Measurements from ENCODE around the gene RFC2. TPM values are rescaled to one million over a fixed set of nuclear protein-coding genes. Genes with fewer than 3 reads are reported as not detected.

Gene RFC2
- total RNA-seq, 2 experiments from 2014 or later = 77.4 to 79.2 TPM

GRCh38 chr7:74224511-74224832 lies 29.7 kb downstream of the RFC2 start:
- Histone ChIP-seq H3K9me3 (ENCODE audit: low read length) (no peaks in the 10 kb centered on the region), H3K27ac (ENCODE audit: low read depth, low read length, poor library complexity, severe bottlenecking) (no peak overlapping the region), H2AFZ (ENCODE audit: low read length) (no peak overlapping the region), H3K36me3 (ENCODE audit: insufficient read depth, low read length) (peaks cover 53% of the 10 kb centered on the region), H3K4me3 (ENCODE audit: low read depth, low read length, poor library complexity, severe bottlenecking) (no peak overlapping the region), H3K4me1 (ENCODE audit: insufficient read depth, low read length, poor library complexity, severe bottlenecking) (peaks cover 32% of the 10 kb centered on the region), H4K20me1 (ENCODE audit: insufficient read depth, low read length) (no peaks in the 10 kb centered on the region), H3K4me2 (ENCODE audit: low read length) (no peak overlapping the region), H3K79me2 (ENCODE audit: insufficient read depth, low read depth, low read length) (no peaks in the 10 kb centered on the region), H3K9me2 (ENCODE audit: insufficient read depth, low read length) (no peaks in the 10 kb centered on the region)
- no peak for TF ChIP-seq EZH2phosphoT487 (IDR thresholded peaks at IDR 0.05; ENCODE audit: borderline replicate concordance, low read depth, low read length)
- TF ChIP-seq CTCF (conservative IDR thresholded peaks at IDR 0.05; ENCODE audit: low read length) = no peak
- intact Hi-C loops (cut with micrococcal nuclease; ENCODE audit: unreplicated experiment) = no loop called here
- DNase-seq (ENCODE audit: low spot score) = no peak
- BruUV-seq (replicated peaks) = no TSS peak
- ChIA-PET CTCF (ENCODE audit: unreplicated experiment) (no interaction called here), POLR2A (no interaction called here)

- TF ChIP-seq CTCF (conservative IDR thresholded peaks at IDR 0.05; ENCODE audit: low read length) = no peak
- TF ChIP-seq EZH2phosphoT487 (IDR thresholded peaks at IDR 0.05; ENCODE audit: borderline replicate concordance, low read depth, low read length) = no peak
- Histone ChIP-seq H3K36me3 (ENCODE audit: insufficient read depth, low read length) (peaks cover 48% of the 10 kb centered on the region), H4K20me1 (ENCODE audit: insufficient read depth, low read length) (no peaks in the 10 kb centered on the region), H3K4me3 (ENCODE audit: low read depth, low read length, poor library complexity, severe bottlenecking) (no peak overlapping the region), H3K9me2 (ENCODE audit: insufficient read depth, low read length) (no peaks in the 10 kb centered on the region), H3K4me1 (ENCODE audit: insufficient read depth, low read length, poor library complexity, severe bottlenecking) (peaks cover 35% of the 10 kb centered on the region), H2AFZ (ENCODE audit: low read length) (no peak overlapping the region), H3K27ac (ENCODE audit: low read depth, low read length, poor library complexity, severe bottlenecking) (peak overlapping the region; percentile 30), H3K79me2 (ENCODE audit: insufficient read depth, low read depth, low read length) (no peaks in the 10 kb centered on the region), H3K9me3 (ENCODE audit: low read length) (no peaks in the 10 kb centered on the region), H3K4me2 (ENCODE audit: low read length) (no peak overlapping the region)
- no peak for DNase-seq (ENCODE audit: low spot score)
- ChIA-PET CTCF (ENCODE audit: unreplicated experiment) (no interaction called here), POLR2A (no interaction called here)
- intact Hi-C loops (cut with micrococcal nuclease; ENCODE audit: unreplicated experiment) = no loop called here
- BruUV-seq (replicated peaks) = no TSS peak
These were observed 30.3 kb downstream of the RFC2 start for GRCh38 chr7:74223711-74224510.

GRCh38 chr7:74222851-74223710 lies 31.1 kb downstream of the RFC2 start:
- Histone ChIP-seq H3K9me2 (ENCODE audit: insufficient read depth, low read length) (no peaks in the 10 kb centered on the region), H2AFZ (ENCODE audit: low read length) (no peak overlapping the region), H3K27ac (ENCODE audit: low read depth, low read length, poor library complexity, severe bottlenecking) (peak overlapping the region; percentile 30), H3K4me2 (ENCODE audit: low read length) (no peak overlapping the region), H4K20me1 (ENCODE audit: insufficient read depth, low read length) (no peaks in the 10 kb centered on the region), H3K9me3 (ENCODE audit: low read length) (no peaks in the 10 kb centered on the region), H3K4me1 (ENCODE audit: insufficient read depth, low read length, poor library complexity, severe bottlenecking) (peaks cover 38% of the 10 kb centered on the region), H3K36me3 (ENCODE audit: insufficient read depth, low read length) (peaks cover 49% of the 10 kb centered on the region), H3K4me3 (ENCODE audit: low read depth, low read length, poor library complexity, severe bottlenecking) (no peak overlapping the region), H3K79me2 (ENCODE audit: insufficient read depth, low read depth, low read length) (no peaks in the 10 kb centered on the region)
- no peak for TF ChIP-seq EZH2phosphoT487 (IDR thresholded peaks at IDR 0.05; ENCODE audit: borderline replicate concordance, low read depth, low read length)
- no peak for TF ChIP-seq CTCF (conservative IDR thresholded peaks at IDR 0.05; ENCODE audit: low read length)
- no peak for DNase-seq (ENCODE audit: low spot score)
- CTCF ChIA-PET (ENCODE audit: unreplicated experiment) = no interaction called here
- POLR2A ChIA-PET = no interaction called here
- no TSS peak for BruUV-seq (replicated peaks)
- intact Hi-C loops (cut with micrococcal nuclease; ENCODE audit: unreplicated experiment) = no loop called here

Measured in OCI-LY7 (cell line).